Lower leg skin (tissue), 3 donors: ENCODE results near the gene VWA5A.

Experiments used
- CTCF ChIP-seq, 3 donors: fragments of 450-650 bp; IDR thresholded peaks; one replicate each; pipeline ENCODE4 v1.5.1; 2016; ENCODE audit warnings: antibody characterized with exemption in 3 of 3, mild to moderate bottlenecking in 3 of 3, moderate library complexity in 2 of 3
- POLR2A ChIP-seq, 2 donors: fragments of 450-650 bp; IDR thresholded peaks; one replicate each; pipeline ENCODE4 v1.6.1; 2016 to 2017; ENCODE audit warnings: antibody characterized with exemption in 2 of 2, mild to moderate bottlenecking in 1 of 2, moderate library complexity in 1 of 2

- TF ChIP-seq CTCF (IDR thresholded peaks at IDR 0.05) (no peak), POLR2A (IDR thresholded peaks at IDR 0.05) (no peak)
Measured at GRCh38 chr11:124179310-124179709, 64.1 kb downstream of the VWA5A start.
